ENCODE measurements around the gene ACTG1. TPM values are rescaled to one million over a fixed set of nuclear protein-coding genes. Genes with fewer than 3 reads are reported as not detected.
A peak's percentile ranks its signal among the peaks of the same experiment; 100 is the strongest.

Gene ACTG1
- total RNA-seq, 1 experiment from 2014 or later: 3,247 TPM

DNA sequence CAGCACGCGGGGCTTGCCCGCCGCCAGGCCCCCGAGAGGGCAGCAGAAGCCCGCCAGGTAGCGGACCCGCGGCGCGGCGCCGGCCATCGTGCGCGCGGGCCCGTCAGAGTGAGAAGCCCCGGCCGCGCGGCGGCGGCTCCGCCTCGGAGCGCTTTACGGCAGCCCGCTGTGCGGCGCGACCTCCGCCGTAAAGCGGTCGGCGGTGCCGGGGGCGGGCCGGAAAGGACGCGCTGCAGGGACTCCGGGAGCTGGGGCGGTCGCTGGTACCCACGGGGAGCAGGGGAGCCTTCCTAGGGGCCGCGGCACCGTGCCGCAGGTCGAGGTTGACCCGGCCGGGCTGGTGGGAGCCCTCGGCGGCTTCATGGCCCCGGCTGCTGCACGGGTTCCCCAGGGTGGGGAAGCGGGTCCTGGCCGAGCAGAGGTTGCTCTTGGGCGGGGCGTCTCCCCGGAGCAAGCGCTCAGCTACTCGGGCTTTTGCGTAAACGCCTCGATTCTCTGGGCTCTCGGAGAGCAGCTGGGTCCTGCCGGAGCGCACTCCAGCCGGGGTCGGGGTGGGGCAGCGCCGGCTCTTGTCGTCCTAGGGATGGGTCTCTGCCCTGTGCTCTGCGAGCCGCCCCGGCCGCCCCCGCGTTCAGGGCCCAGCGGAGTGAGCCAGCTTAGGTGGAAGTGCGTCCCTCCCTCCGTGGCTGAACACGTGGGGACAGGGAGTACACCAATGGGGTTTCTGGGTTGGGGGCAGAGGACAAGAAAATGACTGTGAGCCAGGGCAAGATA lies 39.8 kb upstream of the ACTG1 start, which contains the start of gene FAAP100:
FAAP100 (minus strand) TSS at position 110 of the 774 bp plus-strand sequence; CDS start at position 87, 23 bp downstream.
- no peak for TF ChIP-seq EZH2 (IDR thresholded peaks at IDR 0.05; ENCODE audit: borderline replicate concordance, low read depth, low read length, poor library complexity, severe bottlenecking)
- TF ChIP-seq, protein P1, sequence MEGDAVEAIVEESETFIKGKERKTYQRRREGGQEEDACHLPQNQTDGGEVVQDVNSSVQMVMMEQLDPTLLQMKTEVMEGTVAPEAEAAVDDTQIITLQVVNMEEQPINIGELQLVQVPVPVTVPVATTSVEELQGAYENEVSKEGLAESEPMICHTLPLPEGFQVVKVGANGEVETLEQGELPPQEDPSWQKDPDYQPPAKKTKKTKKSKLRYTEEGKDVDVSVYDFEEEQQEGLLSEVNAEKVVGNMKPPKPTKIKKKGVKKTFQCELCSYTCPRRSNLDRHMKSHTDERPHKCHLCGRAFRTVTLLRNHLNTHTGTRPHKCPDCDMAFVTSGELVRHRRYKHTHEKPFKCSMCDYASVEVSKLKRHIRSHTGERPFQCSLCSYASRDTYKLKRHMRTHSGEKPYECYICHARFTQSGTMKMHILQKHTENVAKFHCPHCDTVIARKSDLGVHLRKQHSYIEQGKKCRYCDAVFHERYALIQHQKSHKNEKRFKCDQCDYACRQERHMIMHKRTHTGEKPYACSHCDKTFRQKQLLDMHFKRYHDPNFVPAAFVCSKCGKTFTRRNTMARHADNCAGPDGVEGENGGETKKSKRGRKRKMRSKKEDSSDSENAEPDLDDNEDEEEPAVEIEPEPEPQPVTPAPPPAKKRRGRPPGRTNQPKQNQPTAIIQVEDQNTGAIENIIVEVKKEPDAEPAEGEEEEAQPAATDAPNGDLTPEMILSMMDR (conservative IDR thresholded peaks at IDR 0.05; ENCODE audit: low read depth, low read length): no peak
- H3K4me3 ChIP-seq (ENCODE audit: low read depth, low read length, poor library complexity, severe bottlenecking): peak within 1 kb of the TSS; percentile 85
- POLR2A ChIA-PET (ENCODE audit: low non-redundant PET): interaction anchor here (0.6 to 0.7 kb wide), 2 partner anchors 37 to 95 kb away, joined by 4 read pairs; no protein-coding TSS in a partner anchor
- peaks cover 42% of the 10 kb centered on the region for H3K36me3 ChIP-seq (ENCODE audit: insufficient read depth, low read length, poor library complexity, severe bottlenecking)
- DNase-seq (ENCODE audit: low spot score): peak; percentile 92
- peak within 1 kb of the TSS; percentile 96 for H3K27ac ChIP-seq (ENCODE audit: low read depth, low read length, poor library complexity, severe bottlenecking)
- CTCF ChIA-PET: interaction anchor here (0.8 to 1.1 kb wide), 2 partner anchors 14 to 49 kb away, joined by 3 read pairs; no protein-coding TSS in a partner anchor
- H3K27me3 ChIP-seq (replicated peaks; ENCODE audit: insufficient read depth, low read depth, low read length, poor library complexity): no peaks in the 10 kb centered on the region
- peaks cover 10% of the 10 kb centered on the region for H3K4me1 ChIP-seq (ENCODE audit: insufficient read depth, low read length, poor library complexity, severe bottlenecking)
- intact Hi-C loops (cut with micrococcal nuclease; ENCODE audit: unreplicated experiment): loop anchor here (5.0 kb wide), 1 partner anchor 35 kb away; no protein-coding TSS in a partner anchor
- no TSS peak for BruUV-seq (replicated peaks)
- H3K9me3 ChIP-seq (ENCODE audit: low read depth, low read length, poor library complexity, severe bottlenecking): no peaks in the 10 kb centered on the region

DNA sequence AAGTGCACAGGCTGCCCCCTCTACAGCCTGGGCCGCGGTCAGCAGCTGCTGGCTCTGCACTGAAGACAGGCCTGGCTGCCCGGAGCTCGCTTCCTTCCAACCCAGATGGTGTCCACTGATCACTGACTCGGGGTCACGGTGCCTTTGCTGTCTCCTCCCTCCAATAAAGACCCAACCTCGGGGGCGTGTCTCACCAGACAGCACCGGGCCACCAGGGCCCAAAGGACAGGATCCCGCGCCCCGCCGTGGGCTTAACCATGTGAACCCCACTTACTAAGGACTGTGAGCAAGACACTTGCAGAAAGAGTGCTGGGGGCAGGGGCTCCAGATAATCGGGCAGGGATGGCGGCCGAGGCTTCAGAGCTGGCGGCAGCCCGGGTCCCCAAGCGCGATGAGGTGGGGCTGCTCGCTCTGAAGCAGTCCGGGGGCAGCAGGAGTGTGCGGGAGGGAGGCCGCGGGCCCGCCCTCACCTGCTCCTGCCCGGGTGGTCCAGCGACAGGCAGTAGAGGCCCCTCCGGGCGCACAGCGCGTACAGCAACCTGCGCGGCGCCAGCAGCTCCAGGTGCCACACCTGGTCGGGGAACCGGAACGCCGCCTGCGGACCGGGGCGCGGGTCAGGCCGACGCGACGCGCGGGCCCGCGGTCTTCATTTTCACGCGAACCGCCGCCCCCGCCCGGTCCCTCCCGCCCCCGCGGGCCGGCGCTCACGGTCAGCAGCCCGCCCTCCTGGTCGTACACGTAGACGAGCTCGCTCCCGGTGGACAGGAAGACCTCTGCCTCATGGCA lies 39.1 kb upstream of the ACTG1 start:
- Histone ChIP-seq H3K9me3 (ENCODE audit: low read depth, low read length, poor library complexity, severe bottlenecking) (no peaks in the 10 kb centered on the region), H3K4me1 (ENCODE audit: insufficient read depth, low read length, poor library complexity, severe bottlenecking) (peaks cover 10% of the 10 kb centered on the region), H3K4me3 (ENCODE audit: low read depth, low read length, poor library complexity, severe bottlenecking) (peak overlapping the region; percentile 85), H3K36me3 (ENCODE audit: insufficient read depth, low read length, poor library complexity, severe bottlenecking) (peaks cover 42% of the 10 kb centered on the region), H3K27ac (ENCODE audit: low read depth, low read length, poor library complexity, severe bottlenecking) (peak overlapping the region; percentile 96), H3K27me3 (replicated peaks; ENCODE audit: insufficient read depth, low read depth, low read length, poor library complexity) (no peaks in the 10 kb centered on the region)
- ChIA-PET POLR2A (ENCODE audit: low non-redundant PET) (interaction anchor here (0.6 kb wide), 1 partner anchor 95 kb away, joined by 4 read pairs; no protein-coding TSS in a partner anchor), CTCF (interaction anchor here (0.8 to 1.1 kb wide), 2 partner anchors 15 to 50 kb away, joined by 3 read pairs; no protein-coding TSS in a partner anchor)
- intact Hi-C loops (cut with micrococcal nuclease; ENCODE audit: unreplicated experiment): loop anchor here (5.0 kb wide), 1 partner anchor 34 kb away; no protein-coding TSS in a partner anchor
- DNase-seq (ENCODE audit: low spot score): no peak
- TF ChIP-seq, protein P1 (conservative IDR thresholded peaks at IDR 0.05; ENCODE audit: low read depth, low read length): no peak
- BruUV-seq (replicated peaks): no TSS peak

DNA sequence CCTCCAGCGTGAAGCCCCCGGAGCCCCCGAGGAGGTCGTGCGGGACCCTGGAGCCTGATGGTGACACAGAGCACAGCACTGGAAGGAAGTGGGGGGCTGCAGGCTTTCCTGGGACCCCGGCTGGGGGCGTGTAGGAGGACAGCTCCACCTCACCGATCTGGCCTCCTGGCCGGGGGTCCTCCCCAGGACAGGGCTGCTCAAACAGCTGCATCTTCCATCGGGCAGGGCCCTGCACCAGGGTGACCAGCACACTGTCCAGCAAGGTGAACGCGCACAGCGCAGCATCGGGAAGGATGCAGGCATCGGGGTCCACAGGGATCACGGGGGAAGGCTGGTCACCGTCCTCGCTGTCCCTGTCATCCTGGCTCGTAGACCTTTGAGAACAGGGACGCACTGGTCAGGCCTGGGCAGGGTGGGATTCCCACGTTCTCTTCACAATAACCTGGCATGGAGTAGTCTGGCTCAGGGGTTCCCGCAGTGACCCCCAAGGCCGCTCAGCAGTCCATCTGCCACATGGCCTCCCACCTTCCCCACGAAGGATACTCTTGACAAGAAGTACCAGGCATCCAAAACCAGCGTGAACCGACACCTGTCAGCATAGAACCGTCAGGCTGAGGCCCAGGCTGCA lies 38.3 kb upstream of the ACTG1 start:
- Histone ChIP-seq H3K27me3 (replicated peaks; ENCODE audit: insufficient read depth, low read depth, low read length, poor library complexity) (no peaks in the 10 kb centered on the region), H3K4me1 (ENCODE audit: insufficient read depth, low read length, poor library complexity, severe bottlenecking) (peaks cover 10% of the 10 kb centered on the region), H3K27ac (ENCODE audit: low read depth, low read length, poor library complexity, severe bottlenecking) (peak overlapping the region; percentile 96), H3K4me3 (ENCODE audit: low read depth, low read length, poor library complexity, severe bottlenecking) (peak overlapping the region; percentile 85), H3K9me3 (ENCODE audit: low read depth, low read length, poor library complexity, severe bottlenecking) (no peaks in the 10 kb centered on the region), H3K36me3 (ENCODE audit: insufficient read depth, low read length, poor library complexity, severe bottlenecking) (peaks cover 44% of the 10 kb centered on the region)
- POLR2A ChIA-PET (ENCODE audit: low non-redundant PET): no interaction called here
- CTCF ChIA-PET: no interaction called here
- intact Hi-C loops (cut with micrococcal nuclease; ENCODE audit: unreplicated experiment): loop anchor here (5.0 kb wide), 1 partner anchor 34 kb away; no protein-coding TSS in a partner anchor
- TF ChIP-seq, protein P1 (conservative IDR thresholded peaks at IDR 0.05; ENCODE audit: low read depth, low read length): no peak
- TF ChIP-seq EZH2 (IDR thresholded peaks at IDR 0.05; ENCODE audit: borderline replicate concordance, low read depth, low read length, poor library complexity, severe bottlenecking): no peak
- DNase-seq (ENCODE audit: low spot score): no peak
- BruUV-seq (replicated peaks): TSS peak; percentile 4
